ENCODE results near the gene GRK5. TPM values are rescaled to one million over a fixed set of nuclear protein-coding genes. Genes with fewer than 3 reads are reported as not detected.
A peak's percentile ranks its signal among the peaks of the same experiment; 100 is the strongest.
"Not testable (repeated sequence)": the region's sequence is repeated elsewhere in the genome, so short reads cannot be mapped to it uniquely, and the experiment has no call there.

The GRK5 gene
- total RNA-seq, 2 donors from 2014 or later = 85.3 to 90.2 TPM

GRCh38 chr10:119272736-119273135, 65.4 kb downstream of the GRK5 start:
- no peaks in the 10 kb centered on the region for H3K36me3 ChIP-seq
- no peak for DNase-seq (ENCODE audit: low spot score)
- H3K27ac ChIP-seq = peak overlapping the region; percentile 69 to 77
- H3K27me3 ChIP-seq (replicated peaks; ENCODE audit: insufficient read depth) = no peaks in the 10 kb centered on the region
- no peak overlapping the region for H3K4me3 ChIP-seq
- no peak for ATAC-seq (ENCODE audit: insufficient number of reproducible peaks, low FRiP score, low read depth)
- H3K4me1 ChIP-seq (ENCODE audit: control insufficient read depth in 1 of 2, low read depth in 2 of 2) = peaks cover 31 to 77% of the 10 kb centered on the region in 2 donors
- no peak for TF ChIP-seq CTCF (IDR thresholded peaks at IDR 0.05)
- no peaks in the 10 kb centered on the region for H3K9me3 ChIP-seq

GRCh38 chr10:119273413-119273812, 66.0 kb downstream of the GRK5 start:
- no peak for TF ChIP-seq CTCF (IDR thresholded peaks at IDR 0.05)
- no peaks in the 10 kb centered on the region for H3K9me3 ChIP-seq
- DNase-seq (ENCODE audit: low spot score) (no peak), ATAC-seq (ENCODE audit: insufficient number of reproducible peaks, low FRiP score, low read depth) (no peak)
- no peak overlapping the region for H3K4me3 ChIP-seq
- H3K36me3 ChIP-seq = no peaks in the 10 kb centered on the region
- H3K27ac ChIP-seq = peak overlapping the region; percentile 69 to 77
- H3K4me1 ChIP-seq (ENCODE audit: control insufficient read depth in 1 of 2, low read depth in 2 of 2) = peaks cover 31 to 80% of the 10 kb centered on the region in 2 donors
- H3K27me3 ChIP-seq (replicated peaks; ENCODE audit: insufficient read depth) = no peaks in the 10 kb centered on the region

GRCh38 chr10:119274519-119275045, 67.2 kb downstream of the GRK5 start:
- H3K9me3 ChIP-seq = no peaks in the 10 kb centered on the region
- H3K27ac ChIP-seq = peak overlapping the region; percentile 31 to 69
- H3K4me1 ChIP-seq (ENCODE audit: control insufficient read depth in 1 of 2, low read depth in 2 of 2) = peaks cover 31 to 84% of the 10 kb centered on the region in 2 donors
- ATAC-seq (ENCODE audit: insufficient number of reproducible peaks, low FRiP score, low read depth) = no peak
- no peak overlapping the region for H3K4me3 ChIP-seq
- no peaks in the 10 kb centered on the region for H3K27me3 ChIP-seq (replicated peaks; ENCODE audit: insufficient read depth)
- no peak for TF ChIP-seq CTCF (IDR thresholded peaks at IDR 0.05)
- no peaks in the 10 kb centered on the region for H3K36me3 ChIP-seq
- DNase-seq (ENCODE audit: low spot score) = no peak

GRCh38 chr10:119275085-119275484, 67.7 kb downstream of the GRK5 start:
- H3K36me3 ChIP-seq = no peaks in the 10 kb centered on the region
- H3K27me3 ChIP-seq (replicated peaks; ENCODE audit: insufficient read depth) = no peaks in the 10 kb centered on the region
- peaks cover 27 to 84% of the 10 kb centered on the region in 2 donors for H3K4me1 ChIP-seq (ENCODE audit: control insufficient read depth in 1 of 2, low read depth in 2 of 2)
- no peak for TF ChIP-seq CTCF (IDR thresholded peaks at IDR 0.05)
- H3K4me3 ChIP-seq = no peak overlapping the region
- DNase-seq (ENCODE audit: low spot score) (no peak), ATAC-seq (ENCODE audit: insufficient number of reproducible peaks, low FRiP score, low read depth) (no peak)
- no peaks in the 10 kb centered on the region for H3K9me3 ChIP-seq
- H3K27ac ChIP-seq = peak overlapping the region; percentile 31 to 69

GRCh38 chr10:119276194-119276593, 68.8 kb downstream of the GRK5 start:
- not testable (repeated sequence) for H3K9me3 ChIP-seq; H3K36me3 ChIP-seq; H3K4me3 ChIP-seq; H3K27me3 ChIP-seq (replicated peaks; ENCODE audit: insufficient read depth); ATAC-seq (ENCODE audit: insufficient number of reproducible peaks, low FRiP score, low read depth); DNase-seq (ENCODE audit: low spot score)
- peaks cover 26 to 84% of the 10 kb centered on the region in 2 donors for H3K4me1 ChIP-seq (ENCODE audit: control insufficient read depth in 1 of 2, low read depth in 2 of 2)
- peak overlapping the region; percentile 31 to 69 for H3K27ac ChIP-seq
